ENCODE data around the gene FITM2. TPM values are rescaled to one million over a fixed set of nuclear protein-coding genes. Genes with fewer than 3 reads are reported as not detected.

Gene FITM2
- total RNA-seq, 1 experiment from 2014 or later = 7.4 TPM

DNA sequence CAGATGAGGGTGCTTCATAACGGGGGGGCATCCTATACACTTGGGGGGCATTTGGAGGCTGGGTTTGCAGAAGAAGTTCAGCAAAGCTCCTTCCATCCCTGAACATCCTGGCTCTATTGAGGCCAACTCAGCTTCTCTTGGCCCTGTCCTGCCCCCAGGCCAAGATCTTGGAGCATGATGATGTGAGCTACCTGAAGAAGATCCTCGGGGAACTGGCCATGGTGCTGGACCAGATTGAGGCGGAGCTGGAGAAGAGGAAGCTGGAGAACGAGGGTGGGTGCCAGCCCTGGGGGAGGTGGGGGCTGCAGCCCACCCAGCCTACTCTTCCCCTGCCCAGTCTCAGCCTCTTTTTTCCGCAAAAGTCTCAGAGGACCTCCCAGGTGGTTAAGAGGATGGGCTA lies 46.7 kb downstream of the FITM2 start:
- H3K4me2 ChIP-seq = no peak overlapping the region
- no peak overlapping the region for H3K4me3 ChIP-seq
- no peaks in the 10 kb centered on the region for H3K36me3 ChIP-seq (ENCODE audit: low read depth)
- ChIA-PET CTCF (no interaction called here), POLR2A (ENCODE audit: unreplicated experiment) (interaction anchor here (0.5 to 0.6 kb wide), 2 partner anchors 45 to 652 kb away, joined by 7 to 34 read pairs; no protein-coding TSS in a partner anchor)
- H4K20me1 ChIP-seq (ENCODE audit: insufficient read depth) = no peaks in the 10 kb centered on the region
- BruUV-seq (replicated peaks) = no TSS peak
- H3K79me2 ChIP-seq (ENCODE audit: low read depth) = no peaks in the 10 kb centered on the region
- H3K4me1 ChIP-seq (replicated peaks; ENCODE audit: insufficient read depth) = no peaks in the 10 kb centered on the region
- intact Hi-C loops (cut with micrococcal nuclease; ENCODE audit: unreplicated experiment) = no loop called here
- H3K9me3 ChIP-seq (ENCODE audit: insufficient read depth, low read depth) = no peaks in the 10 kb centered on the region
- TF ChIP-seq, protein P1, sequence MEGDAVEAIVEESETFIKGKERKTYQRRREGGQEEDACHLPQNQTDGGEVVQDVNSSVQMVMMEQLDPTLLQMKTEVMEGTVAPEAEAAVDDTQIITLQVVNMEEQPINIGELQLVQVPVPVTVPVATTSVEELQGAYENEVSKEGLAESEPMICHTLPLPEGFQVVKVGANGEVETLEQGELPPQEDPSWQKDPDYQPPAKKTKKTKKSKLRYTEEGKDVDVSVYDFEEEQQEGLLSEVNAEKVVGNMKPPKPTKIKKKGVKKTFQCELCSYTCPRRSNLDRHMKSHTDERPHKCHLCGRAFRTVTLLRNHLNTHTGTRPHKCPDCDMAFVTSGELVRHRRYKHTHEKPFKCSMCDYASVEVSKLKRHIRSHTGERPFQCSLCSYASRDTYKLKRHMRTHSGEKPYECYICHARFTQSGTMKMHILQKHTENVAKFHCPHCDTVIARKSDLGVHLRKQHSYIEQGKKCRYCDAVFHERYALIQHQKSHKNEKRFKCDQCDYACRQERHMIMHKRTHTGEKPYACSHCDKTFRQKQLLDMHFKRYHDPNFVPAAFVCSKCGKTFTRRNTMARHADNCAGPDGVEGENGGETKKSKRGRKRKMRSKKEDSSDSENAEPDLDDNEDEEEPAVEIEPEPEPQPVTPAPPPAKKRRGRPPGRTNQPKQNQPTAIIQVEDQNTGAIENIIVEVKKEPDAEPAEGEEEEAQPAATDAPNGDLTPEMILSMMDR (conservative IDR thresholded peaks at IDR 0.05) = no peak
- TF ChIP-seq EZH2 (IDR thresholded peaks at IDR 0.05; ENCODE audit: low read depth) = no peak
- H3K9me2 ChIP-seq (ENCODE audit: insufficient read depth) = no peaks in the 10 kb centered on the region
- peaks cover 57% of the 10 kb centered on the region; the same call in 1 of the 2 replicates for H3K27me3 ChIP-seq (ENCODE audit: insufficient read depth, low read depth)
- H2AFZ ChIP-seq = no peak overlapping the region
- H3K27ac ChIP-seq = no peak overlapping the region
- H3F3A ChIP-seq (ENCODE audit: insufficient read depth, low read depth) = no peaks in the 10 kb centered on the region
- DNase-seq = no peak

DNA sequence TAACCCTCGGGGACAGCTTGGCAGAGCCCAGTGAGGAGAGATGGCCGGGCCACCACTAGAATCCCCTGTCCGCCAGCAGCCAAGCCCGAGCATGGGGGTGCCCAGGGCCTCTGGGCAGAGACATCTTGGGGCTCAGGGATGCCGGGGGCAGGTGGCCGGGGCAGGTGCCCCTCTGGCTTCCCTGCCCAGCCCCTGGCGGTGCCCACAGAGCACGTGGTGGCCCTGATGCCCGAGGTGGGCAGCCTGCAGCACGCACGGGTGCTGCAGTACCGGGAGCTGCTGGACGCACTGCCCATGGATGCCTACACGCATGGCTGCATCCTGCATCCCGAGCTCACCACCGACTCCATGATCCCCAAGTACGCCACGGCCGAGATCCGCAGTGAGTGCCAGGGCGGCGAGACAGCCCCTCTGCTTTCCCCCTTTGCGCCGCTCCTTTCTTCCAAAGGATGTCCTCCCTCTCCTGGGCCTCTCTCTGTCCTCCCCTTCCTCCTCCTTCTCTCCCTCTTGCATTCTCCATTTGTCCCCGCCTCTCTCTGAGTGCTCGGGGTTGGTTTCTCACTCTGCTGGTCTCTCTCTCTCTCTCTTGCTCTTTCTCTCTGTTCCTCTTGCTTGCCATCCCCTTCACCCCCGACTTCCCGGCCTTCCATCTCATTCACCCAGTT lies 52.6 kb downstream of the FITM2 start:
- POLR2A ChIA-PET (ENCODE audit: unreplicated experiment) = interaction anchor here (0.5 kb wide), 1 partner anchor 86 kb away, joined by 3 read pairs; no protein-coding TSS in a partner anchor

DNA sequence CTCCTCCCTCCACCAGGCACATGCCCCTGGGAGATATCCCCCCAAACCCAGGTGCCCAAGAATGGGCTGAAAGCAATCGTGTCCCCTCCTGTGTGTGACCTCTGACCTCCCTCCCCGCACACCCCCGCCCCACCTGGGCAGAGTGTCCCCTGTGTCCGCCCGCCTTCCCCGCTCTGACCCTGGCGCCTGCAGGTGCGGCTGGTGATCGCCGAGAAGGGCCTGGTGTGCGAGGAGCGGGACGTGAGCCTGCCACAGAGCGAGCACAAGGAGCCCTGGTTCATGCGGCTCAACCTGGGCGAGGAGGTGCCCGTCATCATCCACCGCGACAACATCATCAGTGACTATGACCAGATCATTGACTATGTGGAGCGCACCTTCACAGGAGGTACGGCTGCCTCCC lies 54.0 kb downstream of the FITM2 start:
- no peak overlapping the region for H3K4me3 ChIP-seq
- no peaks in the 10 kb centered on the region for H3K4me1 ChIP-seq (replicated peaks; ENCODE audit: insufficient read depth)
- peaks cover 7% of the 10 kb centered on the region for H4K20me1 ChIP-seq (ENCODE audit: insufficient read depth)
- POLR2A ChIA-PET (ENCODE audit: unreplicated experiment) = no interaction called here
- no peaks in the 10 kb centered on the region for H3K79me2 ChIP-seq (ENCODE audit: low read depth)
- TF ChIP-seq EZH2 (IDR thresholded peaks at IDR 0.05; ENCODE audit: low read depth) = no peak
- TF ChIP-seq, protein P1 (conservative IDR thresholded peaks at IDR 0.05) = no peak
- no peaks in the 10 kb centered on the region for H3K36me3 ChIP-seq (ENCODE audit: low read depth)
- CTCF ChIA-PET = no interaction called here
- no peaks in the 10 kb centered on the region for H3F3A ChIP-seq (ENCODE audit: insufficient read depth, low read depth)
- no peak for DNase-seq
- no peak overlapping the region for H2AFZ ChIP-seq
- H3K27ac ChIP-seq = no peak overlapping the region
- no peaks in the 10 kb centered on the region for H3K9me3 ChIP-seq (ENCODE audit: insufficient read depth, low read depth)
- peaks cover 45% of the 10 kb centered on the region for H3K27me3 ChIP-seq (ENCODE audit: insufficient read depth, low read depth)
- no peaks in the 10 kb centered on the region for H3K9me2 ChIP-seq (ENCODE audit: insufficient read depth)
- intact Hi-C loops (cut with micrococcal nuclease; ENCODE audit: unreplicated experiment) = no loop called here
- H3K4me2 ChIP-seq = no peak overlapping the region
- BruUV-seq (replicated peaks) = no TSS peak

More for the DNA sequence above, 52.6 kb downstream of the FITM2 start:
- intact Hi-C loops (cut with micrococcal nuclease; ENCODE audit: unreplicated experiment) = no loop called here
- Histone ChIP-seq H3K79me2 (ENCODE audit: low read depth) (no peaks in the 10 kb centered on the region), H3K4me2 (no peak overlapping the region), H3K9me3 (ENCODE audit: insufficient read depth, low read depth) (no peaks in the 10 kb centered on the region), H3K27ac (no peak overlapping the region), H3K9me2 (ENCODE audit: insufficient read depth) (no peaks in the 10 kb centered on the region), H4K20me1 (ENCODE audit: insufficient read depth) (peaks cover 7% of the 10 kb centered on the region), H3K36me3 (ENCODE audit: low read depth) (no peaks in the 10 kb centered on the region), H2AFZ (no peak overlapping the region), H3K27me3 (ENCODE audit: insufficient read depth, low read depth) (peaks cover 44% of the 10 kb centered on the region), H3F3A (ENCODE audit: insufficient read depth, low read depth) (no peaks in the 10 kb centered on the region), H3K4me1 (replicated peaks; ENCODE audit: insufficient read depth) (no peaks in the 10 kb centered on the region), H3K4me3 (no peak overlapping the region)
- DNase-seq = no peak
- CTCF ChIA-PET = no interaction called here
- TF ChIP-seq, protein P1 (conservative IDR thresholded peaks at IDR 0.05) = no peak
- TF ChIP-seq EZH2 (IDR thresholded peaks at IDR 0.05; ENCODE audit: low read depth) = no peak
- BruUV-seq (replicated peaks) = no TSS peak

Data from PC-9 (cell line).